GM12892 (cell line): ENCODE measurements around the gene FAM89B.

Source experiments
- DNase-seq: peaks from one replicate; pipeline ENCODE4 v3.0.0; 2011; ENCODE audit not compliant: insufficient read length
- FAIRE-seq: peaks from 2 replicates; lab custom pipeline; 2011; peaks lifted over from hg19 to GRCh38; lab: Jason Lieb, UNC
- POLR2A ChIP-seq: IDR thresholded peaks from 2 replicates; pipeline ENCODE4 v1.6.1; 2011; ENCODE audit warnings: low read depth, low read length, control low read depth
- POLR2AphosphoS5 ChIP-seq: IDR thresholded peaks from 2 replicates; pipeline ENCODE4 v1.6.1; 2011; ENCODE audit warnings: low read depth, low read length, control low read depth
- TAF1 ChIP-seq: IDR thresholded peaks from 2 replicates; pipeline ENCODE4 v1.6.1; 2011; ENCODE audit warnings: low read depth, mild to moderate bottlenecking, control low read depth, low read length, borderline replicate concordance

FAM89B gene

DNA sequence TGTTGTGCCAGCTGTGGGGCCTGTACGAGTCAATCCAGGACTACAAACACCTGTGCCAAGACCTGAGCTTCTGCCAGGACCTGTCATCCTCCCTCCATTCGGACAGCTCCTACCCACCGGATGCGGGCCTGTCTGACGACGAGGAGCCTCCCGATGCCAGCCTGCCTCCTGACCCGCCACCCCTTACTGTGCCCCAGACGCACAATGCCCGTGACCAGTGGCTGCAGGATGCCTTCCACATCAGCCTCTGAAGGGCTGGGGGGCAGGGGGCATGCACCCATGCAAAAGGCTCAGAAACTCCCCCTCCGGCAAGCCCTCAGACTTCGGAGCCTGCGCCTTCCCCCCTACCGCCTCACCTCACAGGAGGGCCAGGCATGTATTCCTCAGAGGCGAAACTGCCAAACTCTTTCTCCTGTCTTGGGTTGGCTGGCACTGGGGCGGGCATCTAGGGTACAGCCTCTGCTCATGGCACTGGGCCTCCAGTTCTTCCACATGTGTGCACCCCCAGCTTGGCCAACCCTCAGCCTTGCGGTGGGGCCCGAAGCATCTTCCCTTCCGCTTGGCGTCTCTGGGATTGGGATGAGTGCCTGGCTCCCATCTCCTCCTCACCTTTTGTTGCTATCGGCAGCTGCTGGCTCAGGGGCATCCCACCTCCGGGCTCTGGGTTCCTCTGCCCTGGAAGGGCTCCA is 1.2 kb downstream of the FAM89B start:
- DNase-seq (no peak), FAIRE-seq (peak; percentile 58)
- TF ChIP-seq POLR2AphosphoS5, result no peak
- TF ChIP-seq POLR2A, result no peak
- no peak for TF ChIP-seq TAF1

DNA sequence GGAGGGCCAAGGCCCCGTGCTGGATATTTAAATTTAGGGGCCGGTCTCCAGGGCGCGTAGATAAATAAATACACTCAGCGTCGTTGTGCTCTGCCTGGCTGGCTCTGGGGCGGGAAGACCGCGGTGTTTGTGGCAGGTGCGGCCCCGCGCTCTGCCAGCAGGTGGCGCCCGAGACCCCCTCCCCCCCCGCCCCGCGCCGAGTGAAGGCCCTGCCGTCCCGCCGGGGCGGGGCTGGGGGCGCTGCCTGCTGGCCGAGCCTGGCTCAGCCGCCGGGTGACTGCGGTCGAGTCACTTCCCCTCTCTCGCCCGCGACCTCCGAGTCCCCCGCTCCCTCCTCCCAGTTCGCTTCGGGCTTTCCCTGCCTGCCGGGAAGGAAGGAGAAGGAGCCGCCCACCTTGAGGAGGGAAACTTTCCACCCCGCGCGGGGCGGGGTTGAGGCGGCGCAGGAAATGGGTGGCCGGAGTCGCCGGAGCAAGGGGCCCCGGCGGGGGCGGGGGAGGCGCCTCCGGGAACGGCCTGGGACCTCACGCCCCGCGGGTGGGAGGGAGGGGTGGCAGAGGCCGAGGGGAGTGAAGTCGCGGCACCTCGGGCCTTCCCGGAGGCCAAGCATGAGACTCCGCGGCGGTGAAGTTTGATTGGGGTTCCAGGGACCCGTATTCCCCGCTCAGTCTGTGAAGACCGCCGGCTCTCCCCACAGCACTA is 1.9 kb downstream of the FAM89B start:
- peak; percentile 37; the same call in 1 of the 2 replicates for TF ChIP-seq POLR2A
- TF ChIP-seq TAF1, result no peak
- TF ChIP-seq POLR2AphosphoS5, result peak; percentile 52; the same call in 1 of the 2 replicates
- FAIRE-seq (peak; percentile 91), DNase-seq (peak; percentile 96)

DNA sequence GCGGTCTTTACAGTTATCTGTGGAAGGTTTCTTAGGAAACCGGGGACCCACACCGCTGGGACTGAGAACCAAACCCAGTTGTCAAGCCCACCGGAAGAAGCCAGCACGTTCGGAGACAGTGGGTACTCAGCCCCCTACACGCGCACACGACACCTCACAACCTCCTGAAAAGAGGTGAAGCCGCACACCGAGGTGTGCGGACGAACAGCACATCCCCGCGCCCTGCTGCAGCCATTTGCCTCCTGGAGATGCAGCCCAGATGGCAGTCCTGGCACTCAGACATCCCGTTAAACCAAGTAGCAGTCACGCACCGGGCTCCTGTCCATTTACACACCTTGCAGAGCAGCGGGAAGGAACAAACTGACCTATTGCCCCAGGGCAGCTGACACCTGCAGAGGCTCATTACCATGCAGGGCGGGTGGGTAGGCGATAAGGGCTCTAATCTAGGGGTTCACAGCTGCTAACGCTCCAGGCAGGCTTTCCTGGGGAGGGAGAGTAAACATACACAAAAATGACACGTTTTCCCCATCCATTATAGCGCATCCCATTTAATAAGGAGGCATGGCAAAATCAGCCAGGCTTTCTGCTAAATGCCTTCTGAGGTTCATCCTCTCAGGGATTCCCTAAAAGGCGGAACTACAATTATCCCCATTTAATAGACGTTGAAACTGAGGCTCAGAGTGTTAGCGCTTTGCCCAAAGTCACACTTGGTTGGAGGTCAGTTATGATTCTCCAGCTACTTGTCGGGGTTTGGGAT is 2.7 kb downstream of the FAM89B start:
- FAIRE-seq, result no peak
- no peak for DNase-seq
- no peak for TF ChIP-seq POLR2AphosphoS5
- TF ChIP-seq TAF1, result no peak
- peak; percentile 1; the same call in 1 of the 2 replicates for TF ChIP-seq POLR2A

DNA sequence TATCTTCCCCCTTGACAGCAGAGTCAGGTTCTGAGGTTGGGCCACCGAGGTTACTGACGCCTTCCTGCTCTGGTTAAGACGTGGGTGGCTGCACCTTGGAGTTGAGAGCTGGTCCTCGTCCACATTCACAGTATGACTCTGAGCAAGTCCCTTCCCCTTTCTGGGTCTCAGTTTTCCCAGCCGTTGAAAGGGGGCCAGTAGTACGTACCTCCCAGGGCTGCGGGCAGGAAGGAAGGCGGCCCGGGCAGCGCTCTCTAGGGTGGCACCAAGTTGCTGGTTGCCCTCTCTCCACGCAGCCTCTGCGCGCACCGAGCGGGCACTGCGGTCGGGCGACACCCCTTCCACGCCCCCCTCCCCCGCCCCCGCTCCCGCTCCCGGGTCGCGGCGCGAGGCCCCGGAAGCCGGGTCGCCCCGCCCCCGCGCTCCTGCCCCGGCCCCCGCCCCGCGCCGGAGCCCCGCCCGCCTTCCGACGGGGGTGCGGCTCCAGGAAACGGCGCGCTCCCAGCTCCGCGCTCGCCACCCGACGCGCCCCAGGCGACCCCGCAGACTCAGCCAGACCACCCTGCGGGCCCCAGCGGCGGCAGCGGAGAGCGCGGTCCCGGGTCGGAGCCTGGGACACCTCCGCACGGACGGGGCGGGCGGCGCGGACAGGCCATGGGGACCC is 3.4 kb downstream of the FAM89B start, which contains the start of gene EHBP1L1:
Gene EHBP1L1 (plus strand): TSS at position 486 of the 664 bp plus-strand sequence. CDS start 250 bp downstream, outside the sequence.
- peak; percentile 99 for FAIRE-seq

DNA sequence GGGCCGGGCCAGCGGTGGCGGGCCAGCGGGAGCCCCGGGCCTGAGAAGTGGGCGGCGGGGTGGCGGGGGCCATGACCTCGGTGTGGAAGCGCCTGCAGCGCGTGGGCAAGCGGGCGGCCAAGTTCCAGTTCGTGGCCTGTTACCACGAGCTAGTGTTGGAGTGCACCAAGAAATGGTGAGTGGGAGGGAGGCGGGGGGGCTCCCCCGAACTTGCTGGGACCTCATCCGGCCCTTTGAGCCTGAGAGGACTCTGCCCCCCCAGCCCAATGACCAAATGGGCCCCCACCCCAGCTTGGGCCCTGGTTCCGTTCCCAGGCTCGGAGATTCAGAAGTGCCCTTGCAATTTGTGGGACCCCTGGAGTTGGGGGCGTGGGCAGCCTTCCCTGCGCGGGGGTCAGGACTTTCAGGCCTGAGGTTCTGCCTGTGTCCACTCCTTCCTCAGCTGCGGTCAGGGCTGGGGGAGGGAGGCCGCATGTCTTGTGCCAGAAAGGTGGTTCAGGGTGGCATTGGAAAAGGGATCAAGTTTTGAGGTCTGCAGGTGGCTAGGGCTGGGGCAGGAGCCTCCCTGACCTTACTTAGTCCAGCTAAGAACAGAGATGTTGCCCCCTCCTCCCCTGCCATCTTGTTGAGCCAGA is 4.0 kb downstream of the FAM89B start:
- TF ChIP-seq POLR2A (no peak), TAF1 (no peak)
- no peak for DNase-seq
- FAIRE-seq, result no peak

More for the DNA sequence above, 3.4 kb downstream of the FAM89B start, which contains the start of gene EHBP1L1:
- DNase-seq, result peak; percentile 88
- TF ChIP-seq POLR2AphosphoS5 (peak; percentile 77), POLR2A (peak; percentile 58; the same call in 1 of the 2 replicates), TAF1 (0 out of 2 replicates have a peak, but pooled peaks have one; percentile 15)

DNA sequence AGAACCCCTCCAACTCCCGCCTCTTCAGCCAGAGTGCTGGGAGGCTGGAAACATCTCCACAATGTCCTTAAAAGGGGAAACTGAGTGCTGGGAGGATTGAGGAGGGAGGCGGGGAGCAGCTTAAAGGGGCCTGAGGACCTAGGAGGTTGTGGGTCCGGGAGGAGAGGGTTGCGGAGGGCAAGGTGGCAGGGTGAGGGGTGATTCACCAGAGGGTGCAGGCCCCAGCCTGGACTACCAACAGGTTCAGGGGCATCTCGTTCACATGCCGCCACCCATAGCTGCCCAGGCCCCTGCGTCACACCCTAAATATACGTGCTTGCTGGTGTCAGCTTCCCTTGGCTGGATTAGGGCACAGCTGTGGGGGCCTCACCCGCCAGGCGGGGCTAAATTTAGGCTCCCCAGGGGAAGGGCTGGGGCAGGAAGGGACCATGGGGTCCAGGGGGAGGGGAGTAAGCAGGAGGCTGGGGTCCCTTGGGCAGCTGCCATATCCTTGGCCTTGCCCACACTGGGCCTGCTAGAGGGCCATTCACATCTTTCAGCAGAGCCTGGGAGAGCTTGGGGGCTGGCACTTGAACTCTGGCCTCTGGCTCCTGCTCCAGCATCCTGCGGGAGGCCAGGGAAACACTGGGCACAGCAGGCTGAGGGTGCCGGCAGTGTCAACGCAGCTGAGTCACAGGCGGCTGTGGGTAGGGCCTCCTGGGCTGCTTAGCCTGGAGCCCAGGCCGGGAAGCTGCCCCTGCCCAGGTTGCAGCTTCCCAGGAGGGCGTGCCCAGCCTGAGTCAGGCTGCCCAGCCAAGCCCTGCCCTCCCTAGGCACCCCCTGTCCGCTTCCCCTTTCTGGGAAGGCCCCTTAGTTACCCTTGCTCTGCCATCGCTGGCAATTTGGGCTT is 4.8 kb downstream of the FAM89B start:
- DNase-seq (no peak), FAIRE-seq (no peak)
- TF ChIP-seq POLR2AphosphoS5 (no peak), POLR2A (no peak), TAF1 (no peak)

DNA sequence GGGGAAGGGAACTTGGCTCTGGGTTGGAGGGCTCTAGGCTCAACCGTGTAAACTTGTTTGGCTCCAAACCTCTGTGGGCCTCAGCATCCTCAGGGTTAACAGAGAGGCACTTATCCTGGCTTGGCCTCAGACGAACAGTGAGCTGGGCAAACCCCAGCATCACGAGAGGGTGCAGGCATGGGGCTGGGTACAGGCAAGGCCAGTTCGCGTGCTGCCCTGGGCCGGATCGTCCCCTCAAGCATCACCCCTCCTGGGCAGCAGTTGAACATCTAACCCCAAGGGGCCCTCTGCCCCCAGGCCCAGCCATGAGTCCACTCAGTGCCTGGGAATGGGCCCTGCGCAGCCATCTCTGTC is 5.4 kb downstream of the FAM89B start:
- DNase-seq (no peak), FAIRE-seq (peak; percentile 89)

DNA sequence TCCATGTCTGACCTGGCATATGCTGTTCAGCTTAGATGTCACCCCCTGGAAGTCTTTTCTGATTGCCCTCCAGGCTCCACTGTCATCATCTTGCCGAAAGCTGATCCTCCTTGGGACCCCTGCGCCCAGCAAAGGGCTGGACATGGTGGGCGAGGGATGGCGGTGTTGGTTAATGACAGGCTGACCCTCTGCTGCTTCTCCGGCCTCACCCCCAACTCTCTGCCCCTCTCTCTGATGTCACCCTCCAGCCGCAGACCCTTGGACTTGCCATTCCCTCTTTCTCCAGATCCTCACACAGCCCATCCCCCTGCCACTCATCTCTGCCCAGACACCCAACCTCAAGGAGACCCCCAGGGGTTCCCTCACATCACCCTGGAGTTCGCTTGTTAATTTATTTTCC is 5.8 kb downstream of the FAM89B start:
- DNase-seq, result no peak
- TF ChIP-seq POLR2AphosphoS5 (no peak), POLR2A (no peak), TAF1 (no peak)
- no peak for FAIRE-seq

More for the DNA sequence above, 5.4 kb downstream of the FAM89B start:
- TF ChIP-seq POLR2A (peak; percentile 14; the same call in 1 of the 2 replicates), POLR2AphosphoS5 (no peak)

DNA sequence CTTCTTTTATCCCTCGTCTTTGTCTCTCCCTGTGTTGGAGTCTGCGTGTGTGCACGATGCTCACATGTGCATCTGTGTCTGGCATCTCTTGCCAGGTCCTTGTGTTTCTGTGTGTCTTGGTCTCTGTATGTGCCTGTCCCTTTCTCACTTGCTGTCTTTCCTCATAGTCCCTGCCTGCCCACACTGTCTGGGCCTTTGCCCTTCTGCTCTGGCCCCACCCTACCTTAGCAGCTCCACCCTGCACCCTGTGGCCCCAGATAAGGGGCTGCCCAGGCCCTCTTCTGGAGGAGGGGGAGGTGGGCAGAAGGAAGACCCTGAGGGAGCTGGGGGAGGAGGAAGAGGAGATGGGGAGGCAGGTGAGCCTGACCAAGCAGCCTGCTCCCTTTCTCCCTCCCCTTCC is 6.3 kb downstream of the FAM89B start:
- TF ChIP-seq POLR2A, result no peak
- TF ChIP-seq TAF1, result no peak
- no peak for TF ChIP-seq POLR2AphosphoS5
- no peak for FAIRE-seq
- DNase-seq, result no peak
